ENCODE data around the gene EVX1. TPM values are rescaled to one million over a fixed set of nuclear protein-coding genes. Genes with fewer than 3 reads are reported as not detected.

The EVX1 gene
- total RNA-seq: not detected
- polyA plus RNA-seq: not detected
- total RNA-seq: 0 to 0.21 (median 0) reads per million in 6 experiments

GRCh38 chr7:27242555-27243339 lies at the start of gene EVX1:
Gene EVX1, plus strand, starts transcription at chr7:27242802. Its CDS starts 229 bp downstream, at chr7:27243031.
- peaks cover 13 to 53% (median 41%) of the 10 kb centered on the region in 4 donors for H3K4me1 Mint-ChIP-seq
- no peaks in the 10 kb centered on the region for H3K9me3 Mint-ChIP-seq
- peak within 1 kb of the TSS in 5 of 10 donors; percentile 65 to 85 (median 77) for H3K27ac Mint-ChIP-seq
- POLR2A ChIA-PET: no interaction called here
- peak; percentile 50 to 74 for ATAC-seq
- H3K36me3 Mint-ChIP-seq: peaks cover 0 to 2% (median 0%) of the 10 kb centered on the region in 3 donors
- H3K27me3 Mint-ChIP-seq: peaks cover 35 to 86% (median 66%) of the 10 kb centered on the region in 5 donors
- H3K4me3 Mint-ChIP-seq: peak within 1 kb of the TSS; percentile 26 to 75 (median 57)
- DNase-seq: peak in 8 of 10 donors; percentile 11 to 70 (median 50)

GRCh38 chr7:27193335-27194001 lies 49.1 kb upstream of the EVX1 start:
- peak in 1 of 10 donors; percentile 12 for DNase-seq
- Mint-ChIP-seq H3K4me1 (peaks cover 12 to 41% (median 34%) of the 10 kb centered on the region in 4 donors), H3K9me3 (peaks cover 0 to 8% (median 0%) of the 10 kb centered on the region in 9 donors), H3K27ac (no peak overlapping the region), H3K27me3 (peaks cover 66 to 99% (median 78%) of the 10 kb centered on the region in 5 donors), H3K36me3 (peaks cover 2 to 6% (median 5%) of the 10 kb centered on the region in 3 donors), H3K4me3 (peak overlapping the region; percentile 28 to 83 (median 48))
- no peak for ATAC-seq
- POLR2A ChIA-PET: interaction anchor here (0.6 to 1.4 kb wide), 2 partner anchors 21 to 728 kb away, joined by 3 to 4 read pairs; no protein-coding TSS in a partner anchor

DNA sequence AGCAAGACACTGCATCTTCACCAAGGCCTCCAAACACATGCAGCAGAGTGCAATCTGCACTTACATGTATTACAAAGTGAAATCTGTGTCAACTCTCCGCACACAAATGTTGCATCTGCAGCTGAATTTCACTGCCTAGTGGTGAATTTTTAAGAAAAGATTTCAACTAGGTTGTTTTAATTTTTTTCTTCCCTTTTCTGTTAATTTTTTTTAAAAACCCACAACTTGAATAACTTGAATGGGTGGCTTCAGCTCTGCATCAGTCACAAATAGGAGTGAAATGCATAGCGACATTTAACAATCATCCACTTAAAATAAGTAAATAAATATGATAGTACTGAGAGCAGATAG lies 48.6 kb upstream of the EVX1 start:
- DNase-seq: no peak
- peak overlapping the region in 8 of 10 donors; percentile 28 to 83 (median 46) for H3K4me3 Mint-ChIP-seq
- POLR2A ChIA-PET: no interaction called here
- peaks cover 10 to 40% (median 32%) of the 10 kb centered on the region in 4 donors for H3K4me1 Mint-ChIP-seq
- peaks cover 2 to 5% (median 5%) of the 10 kb centered on the region in 3 donors for H3K36me3 Mint-ChIP-seq
- H3K27ac Mint-ChIP-seq: no peak overlapping the region
- peaks cover 0 to 9% (median 0%) of the 10 kb centered on the region in 9 donors for H3K9me3 Mint-ChIP-seq
- ATAC-seq: no peak
- peaks cover 67 to 99% (median 77%) of the 10 kb centered on the region in 5 donors for H3K27me3 Mint-ChIP-seq

- no peak overlapping the region for H3K27ac Mint-ChIP-seq
- peaks cover 2 to 5% (median 3%) of the 10 kb centered on the region in 3 donors for H3K36me3 Mint-ChIP-seq
- H3K27me3 Mint-ChIP-seq: peaks cover 60 to 99% (median 72%) of the 10 kb centered on the region in 5 donors
- ATAC-seq: no peak
- POLR2A ChIA-PET: interaction anchor here (1.5 kb wide), 1 partner anchor 825 kb away, joined by 4 read pairs; no protein-coding TSS in a partner anchor
- H3K9me3 Mint-ChIP-seq: peaks cover 0 to 9% (median 0%) of the 10 kb centered on the region in 9 donors
- H3K4me3 Mint-ChIP-seq: no peak overlapping the region
- no peak for DNase-seq
- H3K4me1 Mint-ChIP-seq: peaks cover 5 to 36% (median 28%) of the 10 kb centered on the region in 4 donors
These were observed 47.8 kb upstream of the EVX1 start for GRCh38 chr7:27194686-27195379.

DNA sequence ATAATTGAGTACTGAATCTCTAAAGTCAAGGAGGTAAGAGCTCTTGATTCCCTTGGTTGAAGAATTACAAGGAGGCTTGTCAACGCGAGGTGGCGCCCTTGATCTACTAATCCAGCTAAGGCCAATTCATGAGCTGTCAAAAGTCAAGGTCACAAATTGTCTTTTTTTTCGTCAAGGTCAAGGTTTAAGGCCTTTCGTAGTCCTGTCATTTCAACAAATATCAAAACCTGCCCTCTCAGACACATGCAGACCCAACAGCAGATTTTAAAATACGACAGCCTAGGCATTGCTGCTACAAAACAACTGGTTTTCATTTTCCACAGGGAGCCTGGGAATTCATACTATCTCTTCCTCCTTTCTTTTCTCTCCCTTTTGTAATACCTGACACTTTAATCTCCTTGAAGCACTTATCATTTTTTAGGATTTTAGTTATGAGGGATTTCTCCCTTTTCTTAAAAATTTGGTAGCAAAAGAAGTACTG lies 46.3 kb upstream of the EVX1 start:
- Mint-ChIP-seq H3K27me3 (peaks cover 58 to 99% (median 67%) of the 10 kb centered on the region in 5 donors), H3K27ac (no peak overlapping the region), H3K4me3 (no peak overlapping the region), H3K9me3 (peaks cover 0 to 9% (median 0%) of the 10 kb centered on the region in 9 donors), H3K36me3 (peaks cover 0 to 5% (median 3%) of the 10 kb centered on the region in 3 donors), H3K4me1 (peaks cover 12 to 43% (median 36%) of the 10 kb centered on the region in 4 donors)
- peak in 1 of 2 donors; percentile 43 for ATAC-seq
- POLR2A ChIA-PET: interaction anchor here (1.5 kb wide), 1 partner anchor 823 kb away, joined by 4 read pairs; no protein-coding TSS in a partner anchor
- peak; percentile 68 to 92 (median 78) for DNase-seq

DNA sequence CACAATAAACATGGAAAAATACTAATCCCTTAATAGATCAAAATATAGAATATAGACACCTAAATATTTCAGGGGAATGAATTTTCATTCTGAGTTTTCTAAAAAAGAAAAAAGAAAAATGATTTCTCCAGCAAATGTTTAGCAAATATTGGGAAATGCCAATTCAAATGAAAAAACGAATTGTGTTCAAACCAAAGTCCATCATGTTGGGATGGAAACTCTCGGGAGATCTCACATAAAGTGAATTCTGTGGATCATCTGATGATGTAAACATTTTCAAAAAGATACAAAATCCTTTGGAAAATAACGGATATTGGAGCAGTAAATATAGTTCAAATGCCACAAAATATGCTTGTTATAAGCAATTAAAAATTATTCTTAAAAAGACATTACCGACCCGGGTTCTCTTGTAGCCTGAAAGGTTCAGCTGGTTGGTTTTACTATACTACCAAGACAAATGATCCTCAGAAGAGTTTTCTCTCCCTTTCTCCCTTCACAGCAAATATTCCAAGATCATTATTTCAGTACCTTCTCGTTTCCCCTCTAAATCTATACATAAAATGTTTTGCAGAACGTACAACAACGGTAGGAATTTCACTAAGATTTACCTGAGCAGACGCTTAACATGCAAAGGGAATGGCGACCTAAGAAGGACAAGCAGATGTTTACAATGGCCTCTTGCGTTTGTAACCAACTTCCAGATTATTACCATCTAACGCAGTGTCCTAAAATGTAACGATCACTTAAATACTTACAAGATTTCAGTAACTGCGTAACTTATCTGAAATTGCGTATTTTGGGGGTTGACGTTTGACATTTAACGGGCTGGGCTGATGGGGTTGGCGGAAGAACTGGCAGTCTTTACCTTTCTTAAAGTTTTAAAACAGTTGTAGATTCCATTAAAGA lies 45.2 kb upstream of the EVX1 start:
- Mint-ChIP-seq H3K4me1 (peaks cover 13 to 43% (median 39%) of the 10 kb centered on the region in 4 donors), H3K27me3 (peaks cover 59 to 99% (median 72%) of the 10 kb centered on the region in 5 donors), H3K4me3 (no peak overlapping the region), H3K9me3 (peaks cover 0 to 11% (median 0%) of the 10 kb centered on the region in 9 donors), H3K27ac (peak overlapping the region in 1 of 10 donors; percentile 81), H3K36me3 (peaks cover 0 to 5% (median 3%) of the 10 kb centered on the region in 3 donors)
- ATAC-seq (no peak), DNase-seq (peak in 1 of 10 donors; percentile 10)
- POLR2A ChIA-PET: no interaction called here

GRCh38 chr7:27198138-27198841 lies 44.3 kb upstream of the EVX1 start:
- Mint-ChIP-seq H3K27me3 (peaks cover 65 to 100% (median 75%) of the 10 kb centered on the region in 5 donors), H3K4me3 (peak overlapping the region in 7 of 10 donors; percentile 7 to 73 (median 27)), H3K27ac (peak overlapping the region in 2 of 10 donors; percentile 28 to 85), H3K36me3 (peaks cover 0 to 5% (median 3%) of the 10 kb centered on the region in 3 donors), H3K4me1 (peaks cover 13 to 42% (median 39%) of the 10 kb centered on the region in 4 donors), H3K9me3 (peaks cover 0 to 11% (median 0%) of the 10 kb centered on the region in 9 donors)
- POLR2A ChIA-PET: interaction anchor here (1.1 to 1.3 kb wide), 2 partner anchors 10 to 12 kb away, joined by 3 to 4 read pairs; no protein-coding TSS in a partner anchor
- ATAC-seq (no peak), DNase-seq (peak in 2 of 10 donors; percentile 14 to 38)

GRCh38 chr7:27198871-27199801 lies 43.5 kb upstream of the EVX1 start:
- H3K4me3 Mint-ChIP-seq: peak overlapping the region in 9 of 10 donors; percentile 47 to 80 (median 70)
- peaks cover 0 to 5% (median 3%) of the 10 kb centered on the region in 3 donors for H3K36me3 Mint-ChIP-seq
- peaks cover 13 to 47% (median 35%) of the 10 kb centered on the region in 4 donors for H3K4me1 Mint-ChIP-seq
- no peak for DNase-seq
- H3K27me3 Mint-ChIP-seq: peaks cover 69 to 100% (median 74%) of the 10 kb centered on the region in 5 donors
- peak; percentile 22 to 34 for ATAC-seq
- peak overlapping the region in 2 of 10 donors; percentile 34 to 85 for H3K27ac Mint-ChIP-seq
- POLR2A ChIA-PET: interaction anchor here (0.8 to 1.3 kb wide), 3 partner anchors 9 to 12 kb away, joined by 3 to 4 read pairs (median 3); no protein-coding TSS in a partner anchor
- H3K9me3 Mint-ChIP-seq: peaks cover 0 to 11% (median 0%) of the 10 kb centered on the region in 9 donors

- peaks cover 0 to 5% (median 3%) of the 10 kb centered on the region in 3 donors for H3K36me3 Mint-ChIP-seq
- H3K27me3 Mint-ChIP-seq: peaks cover 69 to 100% (median 72%) of the 10 kb centered on the region in 5 donors
- POLR2A ChIA-PET: interaction anchor here (0.8 kb wide), 1 partner anchor 10 kb away, joined by 3 read pairs; no protein-coding TSS in a partner anchor
- ATAC-seq: peak; percentile 68 to 72
- H3K9me3 Mint-ChIP-seq: peaks cover 0 to 11% (median 0%) of the 10 kb centered on the region in 9 donors
- peak in 2 of 10 donors; percentile 35 to 62 for DNase-seq
- peak within 1 kb of the TSS; percentile 75 to 90 (median 84) for H3K4me3 Mint-ChIP-seq
- peak within 1 kb of the TSS in 2 of 10 donors; percentile 34 to 85 for H3K27ac Mint-ChIP-seq
- H3K4me1 Mint-ChIP-seq: peaks cover 16 to 56% (median 42%) of the 10 kb centered on the region in 4 donors
These were observed 42.5 kb upstream of the EVX1 start, which contains the start of gene HOXA13 for GRCh38 chr7:27199849-27200760. Gene HOXA13, minus strand, starts transcription at chr7:27200091. Its CDS starts 14 bp downstream, at chr7:27200077.

Data from naive thymus-derived CD8-positive, alpha-beta T cell (primary cell).